Endothelial cell of umbilical vein (primary cell): ENCODE measurements around the gene LOXL4. TPM values are rescaled to one million over a fixed set of nuclear protein-coding genes. Genes with fewer than 3 reads are reported as not detected.

ENCODE experiments used
- BruUV-seq: library from RNA; stranded (reverse); fragments of 400-500 nt; replicated peaks from 2 replicates; lab custom pipeline; 2021; lab: Mats Ljungman, UMichigan
- CTCF ChIA-PET: fragments of 300-600, 350-600 bp; sonication (Branson Sonifier 250); formaldehyde crosslinking; loops from one replicate; lab custom pipeline; 2021; ENCODE audit warnings: antibody characterized with exemption, inconsistent platforms; lab: Charles Lee
- POLR2A ChIA-PET: fragments of 300-600, 350-600 bp; sonication (Branson Sonifier 250); formaldehyde crosslinking; loops from one replicate; lab custom pipeline; 2021; ENCODE audit warnings: antibody characterized with exemption, inconsistent platforms; lab: Charles Lee
- DNase-seq: peaks from one replicate; pipeline ENCODE4 v3.0.0-alpha.2; 2011; ENCODE audit warnings: low read depth, low spot score
- FAIRE-seq: peaks from 2 replicates; lab custom pipeline; 2011; peaks lifted over from hg19 to GRCh38; lab: Jason Lieb, UNC
- H2AFZ ChIP-seq: 2 replicates; pipeline ENCODE4 v1.6.0; 2012; ENCODE audit warnings: low read depth, low read length, control low read depth, inconsistent platforms
- H3K27ac ChIP-seq: 2 replicates; pipeline ENCODE4 v1.5.1; 2011; ENCODE audit warnings: low read depth, mild to moderate bottlenecking, control low read depth, low read length, moderate library complexity; ENCODE audit not compliant: insufficient read depth
- H3K27me3 ChIP-seq, 2 experiments: 2 replicates each; pipeline versions ENCODE4 v1.6.0 to v1.6.1; 2011; ENCODE audit warnings: low read length in 2 of 2, mixed read lengths in 1 of 2; ENCODE audit not compliant: control insufficient read depth in 2 of 2, insufficient read depth in 2 of 2
- H3K36me3 ChIP-seq, 2 experiments: 2 replicates in 1 of 2; 3 replicates in 1 of 2; pipeline ENCODE4 v1.5.1; 2011; ENCODE audit warnings: low read length in 2 of 2, mild to moderate bottlenecking in 1 of 2, moderate library complexity in 1 of 2; ENCODE audit not compliant: control insufficient read depth in 2 of 2, insufficient read depth in 2 of 2; ENCODE audit errors: extremely low read depth in 1 of 2
- H3K4me1 ChIP-seq: 3 replicates; pipeline ENCODE4 v1.5.1; 2011; ENCODE audit warnings: mild to moderate bottlenecking, low read length; ENCODE audit not compliant: control insufficient read depth, insufficient read depth; ENCODE audit errors: extremely low read depth
- H3K4me2 ChIP-seq: 2 replicates; pipeline ENCODE4 v1.6.1; 2011; ENCODE audit warnings: low read length, control low read depth, mixed read lengths; ENCODE audit not compliant: insufficient read depth
- H3K4me3 ChIP-seq, 3 experiments: fragments of 200-600 bp in 1 of 3; sonication (generic), shearing (Covaris generic) in 1 of 3; replicated peaks in 1 of 3; 2 replicates each; pipeline ENCODE4 v1.5.1; 2011 to 2016; ENCODE audit warnings: control low read depth in 3 of 3, low read length in 3 of 3, mild to moderate bottlenecking in 2 of 3, inconsistent platforms in 1 of 3, low read depth in 1 of 3, moderate library complexity in 1 of 3; ENCODE audit not compliant: insufficient read depth in 1 of 3
- H3K79me2 ChIP-seq: 2 replicates; pipeline ENCODE4 v1.6.0; 2012; ENCODE audit warnings: low read length, inconsistent platforms; ENCODE audit not compliant: control insufficient read depth, insufficient read depth
- H3K9ac ChIP-seq: replicated peaks from 2 replicates; pipeline ENCODE3; 2011; ENCODE audit warnings: low read length, control low read depth; ENCODE audit not compliant: insufficient read depth; ENCODE audit errors: extremely low read depth
- H3K9me1 ChIP-seq: replicated peaks from 3 replicates; pipeline ENCODE4 v1.6.0; 2011; ENCODE audit warnings: mild to moderate bottlenecking, low read length; ENCODE audit not compliant: control insufficient read depth, insufficient read depth; ENCODE audit errors: extremely low read depth
- H3K9me3 ChIP-seq: replicated peaks from 2 replicates; pipeline ENCODE4 v1.5.1; 2012; ENCODE audit warnings: low read length, inconsistent platforms; ENCODE audit not compliant: control insufficient read depth, insufficient read depth
- H4K20me1 ChIP-seq: replicated peaks from 2 replicates; pipeline ENCODE3; 2011; ENCODE audit warnings: mild to moderate bottlenecking, low read length; ENCODE audit not compliant: control insufficient read depth, insufficient read depth; ENCODE audit errors: extremely low read depth
- EZH2 ChIP-seq: IDR thresholded peaks from 2 replicates; pipeline ENCODE4 v1.6.1; 2012; ENCODE audit warnings: borderline replicate concordance, low read depth, mild to moderate bottlenecking, moderate library complexity, low read length, inconsistent platforms; ENCODE audit not compliant: severe bottlenecking
- FOS ChIP-seq: IDR thresholded peaks from 2 replicates; pipeline ENCODE4 v1.6.1; 2011; ENCODE audit warnings: mild to moderate bottlenecking, low read length, moderate library complexity, borderline replicate concordance; ENCODE audit not compliant: insufficient read depth
- GATA2 ChIP-seq: IDR thresholded peaks from 2 replicates; pipeline ENCODE4 v1.7.0; 2011; ENCODE audit warnings: low read depth, mild to moderate bottlenecking, moderate library complexity, mixed read lengths, low read length; ENCODE audit not compliant: insufficient read length, insufficient read depth
- JUN ChIP-seq: IDR thresholded peaks from 2 replicates; pipeline ENCODE4 v1.6.1; 2011; ENCODE audit warnings: borderline replicate concordance, low read depth; ENCODE audit not compliant: insufficient read length, insufficient read depth
- MYC ChIP-seq: IDR thresholded peaks from one replicate; pipeline ENCODE4 v1.6.1; 2011; ENCODE audit warnings: mild to moderate bottlenecking, low read depth, low read length
- POLR2A ChIP-seq: IDR thresholded peaks from 2 replicates; pipeline ENCODE4 v1.6.1; 2012; ENCODE audit warnings: low read depth, mild to moderate bottlenecking, control low read depth, low read length
- POLR2AphosphoS5 ChIP-seq: IDR thresholded peaks from 2 replicates; pipeline ENCODE4 v1.6.1; 2012; ENCODE audit warnings: low read depth, mild to moderate bottlenecking, control low read depth, low read length, moderate library complexity; ENCODE audit not compliant: insufficient read depth
- dilution Hi-C: fragments of 300-500 bp; cut with MboI; formaldehyde crosslinking; loops from one replicate; pipeline ENCODE4 v1.15.0; 2019; ENCODE audit warnings: low sequenced_read_pairs; ENCODE audit not compliant: extremely low pct_ligation_motif_present
- intact Hi-C: fragments of 100-400 bp; cut with micrococcal nuclease; formaldehyde crosslinking; loops from one replicate; pipeline ENCODE4 v1.10.0; 2022
- polyA plus RNA-seq, 4 experiments: library from polyadenylated mRNA; depleted of rRNA in 3 of 4; stranded (reverse) in 3 of 4; unstranded in 1 of 4; fragments of >200 nt; gene quantifications; 2 replicates each; pipeline versions ENCODE4 v1.2.1 to v1.2.3, GENCODE V29; 2011 to 2012; ENCODE audit warnings: missing spikeins in 1 of 4
- total RNA-seq: library from RNA; stranded (reverse); gene quantifications from 2 replicates; pipeline ENCODE4 v1.2.3, GENCODE V29; 2021
- TF ChIP-seq, protein P1 (sequence below): IDR thresholded peaks from 2 replicates; pipeline ENCODE4 v1.6.1; 2011; ENCODE audit not compliant: insufficient read depth, insufficient read length
- TF ChIP-seq, protein P2 (sequence below), 2 donors: IDR thresholded peaks; 1 replicate in 1 of 2; 2 replicates in 1 of 2; pipeline ENCODE4 v1.5.1; 2011; ENCODE audit warnings: low read length in 2 of 2, mild to moderate bottlenecking in 2 of 2, moderate library complexity in 2 of 2, control low read depth in 1 of 2, inconsistent platforms in 1 of 2, low read depth in 1 of 2; ENCODE audit not compliant: insufficient read depth in 1 of 2; ENCODE audit errors: extremely low read depth in 1 of 2

Gene LOXL4
- total and polyA plus RNA-seq, 2 donors (not counting 3 experiments of a cell fraction or from before 2014, with no cell fraction given) = 1.4 to 1.9 TPM

DNA sequence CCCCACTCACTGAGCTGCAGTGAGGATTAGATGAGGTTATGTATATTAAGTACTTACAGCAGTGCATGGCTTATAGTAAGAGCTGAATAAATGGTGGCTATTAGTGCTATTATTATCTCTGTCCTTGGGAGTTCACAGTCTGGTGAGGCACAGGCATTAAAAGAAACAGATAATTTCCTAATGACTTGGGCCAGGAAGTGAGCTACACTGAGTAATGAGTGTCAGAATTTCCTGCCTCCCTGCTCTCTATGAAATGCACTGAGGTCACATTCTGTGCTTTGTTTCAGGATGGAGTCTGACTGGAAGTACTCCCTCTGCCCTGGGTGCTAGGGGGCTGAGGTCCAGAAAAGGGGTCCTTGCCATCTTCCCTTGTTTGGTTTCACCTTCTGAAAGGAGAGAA, 48.7 kb upstream of the LOXL4 start:
- POLR2A ChIA-PET = no interaction called here
- Histone ChIP-seq H3K27ac (no peak overlapping the region), H3K4me2 (peak overlapping the region; percentile 70), H3K9me3 (no peaks in the 10 kb centered on the region), H3K79me2 (no peaks in the 10 kb centered on the region), H2AFZ (no peak overlapping the region), H3K4me3 (peak overlapping the region in 1 of 3 experiments; percentile 3), H3K36me3 (no peaks in the 10 kb centered on the region), H4K20me1 (no peaks in the 10 kb centered on the region), H3K9ac (no peak overlapping the region), H3K27me3 (peaks cover 0 to 10% of the 10 kb centered on the region in 2 experiments), H3K9me1 (no peaks in the 10 kb centered on the region), H3K4me1 (peaks cover 16% of the 10 kb centered on the region)
- TF ChIP-seq POLR2A (no peak), POLR2AphosphoS5 (peak; percentile 74), EZH2 (no peak), FOS (peak; percentile 92), GATA2 (peak; percentile 64), MYC (no peak), JUN (peak; percentile 67)
- TF ChIP-seq, protein P1, sequence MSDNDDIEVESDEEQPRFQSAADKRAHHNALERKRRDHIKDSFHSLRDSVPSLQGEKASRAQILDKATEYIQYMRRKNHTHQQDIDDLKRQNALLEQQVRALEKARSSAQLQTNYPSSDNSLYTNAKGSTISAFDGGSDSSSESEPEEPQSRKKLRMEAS = no peak
- TF ChIP-seq, protein P2, sequence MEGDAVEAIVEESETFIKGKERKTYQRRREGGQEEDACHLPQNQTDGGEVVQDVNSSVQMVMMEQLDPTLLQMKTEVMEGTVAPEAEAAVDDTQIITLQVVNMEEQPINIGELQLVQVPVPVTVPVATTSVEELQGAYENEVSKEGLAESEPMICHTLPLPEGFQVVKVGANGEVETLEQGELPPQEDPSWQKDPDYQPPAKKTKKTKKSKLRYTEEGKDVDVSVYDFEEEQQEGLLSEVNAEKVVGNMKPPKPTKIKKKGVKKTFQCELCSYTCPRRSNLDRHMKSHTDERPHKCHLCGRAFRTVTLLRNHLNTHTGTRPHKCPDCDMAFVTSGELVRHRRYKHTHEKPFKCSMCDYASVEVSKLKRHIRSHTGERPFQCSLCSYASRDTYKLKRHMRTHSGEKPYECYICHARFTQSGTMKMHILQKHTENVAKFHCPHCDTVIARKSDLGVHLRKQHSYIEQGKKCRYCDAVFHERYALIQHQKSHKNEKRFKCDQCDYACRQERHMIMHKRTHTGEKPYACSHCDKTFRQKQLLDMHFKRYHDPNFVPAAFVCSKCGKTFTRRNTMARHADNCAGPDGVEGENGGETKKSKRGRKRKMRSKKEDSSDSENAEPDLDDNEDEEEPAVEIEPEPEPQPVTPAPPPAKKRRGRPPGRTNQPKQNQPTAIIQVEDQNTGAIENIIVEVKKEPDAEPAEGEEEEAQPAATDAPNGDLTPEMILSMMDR (IDR thresholded peaks at IDR 0.05; ENCODE audit: extremely low read depth in 1 of 2, insufficient read depth in 1 of 2, low read depth in 1 of 2, low read length in 2 of 2) = no peak
- intact Hi-C loops = loop anchor here (2.0 to 5.0 kb wide), 3 partner anchors 16 to 151 kb away; no protein-coding TSS in a partner anchor
- CTCF ChIA-PET = interaction anchor here (1.1 to 3.1 kb wide), 5 partner anchors 10 to 930 kb away, joined by 3 to 12 read pairs (median 5); no protein-coding TSS in a partner anchor
- dilution Hi-C loops = no loop called here
- no TSS peak for BruUV-seq
- DNase-seq (peak; percentile 82), FAIRE-seq (peak; percentile 98)
